ENCODE results near the gene AIMP1.
A peak's percentile ranks its signal among the peaks of the same experiment; 100 is the strongest.

Gene AIMP1

DNA sequence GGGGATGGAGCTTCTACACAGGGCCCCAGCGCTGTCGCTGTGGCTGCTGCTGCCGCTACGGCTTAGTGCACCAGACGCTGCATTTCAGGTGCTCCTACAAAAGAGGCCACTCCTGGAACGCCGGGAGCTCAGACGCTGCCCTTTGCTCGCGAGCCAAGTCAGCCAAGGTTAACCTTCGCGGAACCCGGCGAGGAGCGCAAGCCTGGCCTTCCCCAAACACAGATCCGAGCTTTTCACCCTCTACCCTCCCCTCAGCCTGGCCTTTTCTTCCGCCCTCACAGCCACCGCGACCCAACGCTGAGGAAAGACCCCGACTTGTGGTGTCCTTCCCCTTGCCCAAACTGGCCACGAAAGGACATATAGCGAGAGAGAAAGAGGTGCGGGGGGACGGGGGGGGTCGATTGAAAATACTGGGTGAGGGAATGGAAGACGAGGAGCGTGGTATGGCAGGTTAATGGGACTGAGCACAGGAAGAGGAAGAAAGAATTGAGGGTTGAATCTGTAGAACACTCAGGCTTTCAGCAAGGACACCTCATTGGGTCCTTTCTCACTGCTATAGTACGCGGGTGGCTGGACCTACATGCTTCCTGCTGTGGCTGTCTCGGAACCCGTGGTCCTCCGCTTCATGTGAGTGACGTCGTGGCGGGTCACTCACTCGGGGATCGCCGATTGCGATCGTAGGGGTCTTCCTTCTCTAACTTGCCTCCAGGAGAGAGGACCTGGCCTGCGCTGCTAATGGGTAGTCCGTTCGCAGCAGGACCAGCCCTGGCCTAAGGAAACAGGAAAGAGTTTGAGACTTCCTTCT is at the start of gene AIMP1, which contains the start of gene TBCK (continued):
- TF ChIP-seq, protein P1, sequence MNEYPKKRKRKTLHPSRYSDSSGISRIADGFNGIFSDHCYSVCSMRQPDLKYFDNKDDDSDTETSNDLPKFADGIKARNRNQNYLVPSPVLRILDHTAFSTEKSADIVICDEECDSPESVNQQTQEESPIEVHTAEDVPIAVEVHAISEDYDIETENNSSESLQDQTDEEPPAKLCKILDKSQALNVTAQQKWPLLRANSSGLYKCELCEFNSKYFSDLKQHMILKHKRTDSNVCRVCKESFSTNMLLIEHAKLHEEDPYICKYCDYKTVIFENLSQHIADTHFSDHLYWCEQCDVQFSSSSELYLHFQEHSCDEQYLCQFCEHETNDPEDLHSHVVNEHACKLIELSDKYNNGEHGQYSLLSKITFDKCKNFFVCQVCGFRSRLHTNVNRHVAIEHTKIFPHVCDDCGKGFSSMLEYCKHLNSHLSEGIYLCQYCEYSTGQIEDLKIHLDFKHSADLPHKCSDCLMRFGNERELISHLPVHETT (tag by site-specific recombination; IDR thresholded peaks at IDR 0.05), result peak; percentile 67; the same call in 1 of the 2 replicates
- no peak for TF ChIP-seq WT1 (tag by site-specific recombination; IDR thresholded peaks at IDR 0.05)
- TF ChIP-seq ZNF16 (tag by site-specific recombination; IDR thresholded peaks at IDR 0.05; ENCODE audit: low read depth), result no peak
- TF ChIP-seq OVOL3 (tag by site-specific recombination; IDR thresholded peaks at IDR 0.05), result no peak
- TF ChIP-seq, protein P2, sequence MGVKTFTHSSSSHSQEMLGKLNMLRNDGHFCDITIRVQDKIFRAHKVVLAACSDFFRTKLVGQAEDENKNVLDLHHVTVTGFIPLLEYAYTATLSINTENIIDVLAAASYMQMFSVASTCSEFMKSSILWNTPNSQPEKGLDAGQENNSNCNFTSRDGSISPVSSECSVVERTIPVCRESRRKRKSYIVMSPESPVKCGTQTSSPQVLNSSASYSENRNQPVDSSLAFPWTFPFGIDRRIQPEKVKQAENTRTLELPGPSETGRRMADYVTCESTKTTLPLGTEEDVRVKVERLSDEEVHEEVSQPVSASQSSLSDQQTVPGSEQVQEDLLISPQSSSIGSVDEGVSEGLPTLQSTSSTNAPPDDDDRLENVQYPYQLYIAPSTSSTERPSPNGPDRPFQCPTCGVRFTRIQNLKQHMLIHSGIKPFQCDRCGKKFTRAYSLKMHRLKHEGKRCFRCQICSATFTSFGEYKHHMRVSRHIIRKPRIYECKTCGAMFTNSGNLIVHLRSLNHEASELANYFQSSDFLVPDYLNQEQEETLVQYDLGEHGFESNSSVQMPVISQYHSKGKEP (tag by site-specific recombination; IDR thresholded peaks at IDR 0.05), result no peak
- no peak for TF ChIP-seq ZNF654 (tag by site-specific recombination; IDR thresholded peaks at IDR 0.05; ENCODE audit: low read depth)
- TF ChIP-seq KLF8 (tag by site-specific recombination; IDR thresholded peaks at IDR 0.05), result peak; percentile 47; the same call in 1 of the 2 replicates
- TF ChIP-seq, protein P3, sequence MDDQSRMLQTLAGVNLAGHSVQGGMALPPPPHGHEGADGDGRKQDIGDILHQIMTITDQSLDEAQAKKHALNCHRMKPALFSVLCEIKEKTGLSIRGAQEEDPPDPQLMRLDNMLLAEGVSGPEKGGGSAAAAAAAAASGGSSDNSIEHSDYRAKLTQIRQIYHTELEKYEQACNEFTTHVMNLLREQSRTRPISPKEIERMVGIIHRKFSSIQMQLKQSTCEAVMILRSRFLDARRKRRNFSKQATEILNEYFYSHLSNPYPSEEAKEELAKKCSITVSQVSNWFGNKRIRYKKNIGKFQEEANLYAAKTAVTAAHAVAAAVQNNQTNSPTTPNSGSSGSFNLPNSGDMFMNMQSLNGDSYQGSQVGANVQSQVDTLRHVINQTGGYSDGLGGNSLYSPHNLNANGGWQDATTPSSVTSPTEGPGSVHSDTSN (CRISPR knock-in tag; IDR thresholded peaks at IDR 0.05), result no peak
- no peak for TF ChIP-seq ZNF221 (tag by site-specific recombination; IDR thresholded peaks at IDR 0.05; ENCODE audit: borderline replicate concordance)
- TF ChIP-seq ZNF670 (tag by site-specific recombination; IDR thresholded peaks at IDR 0.05; ENCODE audit: low read depth), result no peak
- no peak for TF ChIP-seq ZSCAN16 (tag by site-specific recombination; IDR thresholded peaks at IDR 0.05)
- no peak for TF ChIP-seq ZNF292 (tag by site-specific recombination; IDR thresholded peaks at IDR 0.05; ENCODE audit: borderline replicate concordance, low read depth)
- TF ChIP-seq ZNF660 (tag by site-specific recombination; IDR thresholded peaks at IDR 0.05), result peak; percentile 10; the same call in 1 of the 2 replicates
- TF ChIP-seq HOXC10 (CRISPR knock-in tag; IDR thresholded peaks at IDR 0.05), result no peak
- no peak for TF ChIP-seq ZNF354C (tag by site-specific recombination; IDR thresholded peaks at IDR 0.05; ENCODE audit: borderline replicate concordance, low read depth)
- TF ChIP-seq ZNF433 (tag by site-specific recombination; IDR thresholded peaks at IDR 0.05; ENCODE audit: low read depth), result no peak
- TF ChIP-seq ZEB2 (tag by site-specific recombination; IDR thresholded peaks at IDR 0.05), result peak; percentile 51; the same call in 1 of the 2 replicates
- no peak for TF ChIP-seq ZNF311 (tag by site-specific recombination; IDR thresholded peaks at IDR 0.05; ENCODE audit: borderline replicate concordance)
- TF ChIP-seq ZNF274 (IDR thresholded peaks at IDR 0.05; ENCODE audit: low read length), result no peak
- no peak for TF ChIP-seq ZNF274 (tag by site-specific recombination; IDR thresholded peaks at IDR 0.05; ENCODE audit: borderline replicate concordance)
- TF ChIP-seq SP7 (tag by site-specific recombination; IDR thresholded peaks at IDR 0.05), result peak; percentile 53
- TF ChIP-seq, protein P4, sequence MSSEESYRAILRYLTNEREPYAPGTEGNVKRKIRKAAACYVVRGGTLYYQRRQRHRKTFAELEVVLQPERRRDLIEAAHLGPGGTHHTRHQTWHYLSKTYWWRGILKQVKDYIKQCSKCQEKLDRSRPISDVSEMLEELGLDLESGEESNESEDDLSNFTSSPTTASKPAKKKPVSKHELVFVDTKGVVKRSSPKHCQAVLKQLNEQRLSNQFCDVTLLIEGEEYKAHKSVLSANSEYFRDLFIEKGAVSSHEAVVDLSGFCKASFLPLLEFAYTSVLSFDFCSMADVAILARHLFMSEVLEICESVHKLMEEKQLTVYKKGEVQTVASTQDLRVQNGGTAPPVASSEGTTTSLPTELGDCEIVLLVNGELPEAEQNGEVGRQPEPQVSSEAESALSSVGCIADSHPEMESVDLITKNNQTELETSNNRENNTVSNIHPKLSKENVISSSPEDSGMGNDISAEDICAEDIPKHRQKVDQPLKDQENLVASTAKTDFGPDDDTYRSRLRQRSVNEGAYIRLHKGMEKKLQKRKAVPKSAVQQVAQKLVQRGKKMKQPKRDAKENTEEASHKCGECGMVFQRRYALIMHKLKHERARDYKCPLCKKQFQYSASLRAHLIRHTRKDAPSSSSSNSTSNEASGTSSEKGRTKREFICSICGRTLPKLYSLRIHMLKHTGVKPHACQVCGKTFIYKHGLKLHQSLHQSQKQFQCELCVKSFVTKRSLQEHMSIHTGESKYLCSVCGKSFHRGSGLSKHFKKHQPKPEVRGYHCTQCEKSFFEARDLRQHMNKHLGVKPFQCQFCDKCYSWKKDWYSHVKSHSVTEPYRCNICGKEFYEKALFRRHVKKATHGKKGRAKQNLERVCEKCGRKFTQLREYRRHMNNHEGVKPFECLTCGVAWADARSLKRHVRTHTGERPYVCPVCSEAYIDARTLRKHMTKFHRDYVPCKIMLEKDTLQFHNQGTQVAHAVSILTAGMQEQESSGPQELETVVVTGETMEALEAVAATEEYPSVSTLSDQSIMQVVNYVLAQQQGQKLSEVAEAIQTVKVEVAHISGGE (tag by site-specific recombination; conservative IDR thresholded peaks at IDR 0.05; ENCODE audit: low read depth), result no peak
- no peak for TF ChIP-seq ZNF530 (tag by site-specific recombination; IDR thresholded peaks at IDR 0.05; ENCODE audit: low read depth)
- TF ChIP-seq ZNF677 (tag by site-specific recombination; IDR thresholded peaks at IDR 0.05), result no peak
- no peak for TF ChIP-seq ZNF157 (tag by site-specific recombination; IDR thresholded peaks at IDR 0.05)
- TF ChIP-seq, protein P5, sequence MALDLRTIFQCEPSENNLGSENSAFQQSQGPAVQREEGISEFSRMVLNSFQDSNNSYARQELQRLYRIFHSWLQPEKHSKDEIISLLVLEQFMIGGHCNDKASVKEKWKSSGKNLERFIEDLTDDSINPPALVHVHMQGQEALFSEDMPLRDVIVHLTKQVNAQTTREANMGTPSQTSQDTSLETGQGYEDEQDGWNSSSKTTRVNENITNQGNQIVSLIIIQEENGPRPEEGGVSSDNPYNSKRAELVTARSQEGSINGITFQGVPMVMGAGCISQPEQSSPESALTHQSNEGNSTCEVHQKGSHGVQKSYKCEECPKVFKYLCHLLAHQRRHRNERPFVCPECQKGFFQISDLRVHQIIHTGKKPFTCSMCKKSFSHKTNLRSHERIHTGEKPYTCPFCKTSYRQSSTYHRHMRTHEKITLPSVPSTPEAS (tag by site-specific recombination; IDR thresholded peaks at IDR 0.05), result no peak
- 0 out of 2 replicates have a peak, but pooled peaks have one; percentile 18 for TF ChIP-seq ZNF24 (tag by site-specific recombination; IDR thresholded peaks at IDR 0.05)
- TF ChIP-seq SP2 (tag by site-specific recombination; IDR thresholded peaks at IDR 0.05), result peak; percentile 24; the same call in 1 of the 2 replicates
- TF ChIP-seq, protein P6, sequence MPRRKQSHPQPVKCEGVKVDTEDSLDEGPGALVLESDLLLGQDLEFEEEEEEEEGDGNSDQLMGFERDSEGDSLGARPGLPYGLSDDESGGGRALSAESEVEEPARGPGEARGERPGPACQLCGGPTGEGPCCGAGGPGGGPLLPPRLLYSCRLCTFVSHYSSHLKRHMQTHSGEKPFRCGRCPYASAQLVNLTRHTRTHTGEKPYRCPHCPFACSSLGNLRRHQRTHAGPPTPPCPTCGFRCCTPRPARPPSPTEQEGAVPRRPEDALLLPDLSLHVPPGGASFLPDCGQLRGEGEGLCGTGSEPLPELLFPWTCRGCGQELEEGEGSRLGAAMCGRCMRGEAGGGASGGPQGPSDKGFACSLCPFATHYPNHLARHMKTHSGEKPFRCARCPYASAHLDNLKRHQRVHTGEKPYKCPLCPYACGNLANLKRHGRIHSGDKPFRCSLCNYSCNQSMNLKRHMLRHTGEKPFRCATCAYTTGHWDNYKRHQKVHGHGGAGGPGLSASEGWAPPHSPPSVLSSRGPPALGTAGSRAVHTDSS (tag by site-specific recombination; IDR thresholded peaks at IDR 0.05), result no peak
- TF ChIP-seq ZNF830 (tag by site-specific recombination; IDR thresholded peaks at IDR 0.05; ENCODE audit: low read depth), result no peak
